Stimulated activated naive B cell treated with anti-CD40 and anti-IgM and Interleukin-4, amounts not matched to agents 10 μg/mL and 1 μg/mL and 100 μg/mL, for 72 hours (primary cell): ENCODE measurements around the gene PRTFDC1.
"Not testable (repeated sequence)": the region's sequence is repeated elsewhere in the genome, so short reads cannot be mapped to it uniquely, and the experiment has no call there.

Source experiments
- ATAC-seq, 2 donors: fragments of 150-1000 bp; cut with Tn5 transposase; replicated peaks; 2 replicates each; pipeline ENCODE4 v1.10.0; 2021; ENCODE audit warnings: moderate library complexity in 1 of 2
- DNase-seq: peaks from one replicate; pipeline ENCODE4 v3.0.0; 2021
- H3K27ac Mint-ChIP-seq: one replicate; pipeline ENCODE4 v1.8.0; 2022; ENCODE audit warnings: mild to moderate bottlenecking, mixed read lengths
- H3K27me3 Mint-ChIP-seq, 2 donors: one replicate each; pipeline ENCODE4 v1.8.0; 2022; ENCODE audit warnings: mixed read lengths in 2 of 2
- H3K36me3 Mint-ChIP-seq, 2 donors: one replicate each; pipeline ENCODE4 v1.8.0; 2022; ENCODE audit warnings: mixed read lengths in 2 of 2, mild to moderate bottlenecking in 1 of 2
- H3K4me1 Mint-ChIP-seq, 2 donors: one replicate each; pipeline ENCODE4 v1.8.0; 2022; ENCODE audit warnings: mixed read lengths in 2 of 2, mild to moderate bottlenecking in 1 of 2
- H3K4me3 Mint-ChIP-seq, 2 donors: one replicate each; pipeline ENCODE4 v1.8.0; 2022; ENCODE audit warnings: mild to moderate bottlenecking in 2 of 2, mixed read lengths in 2 of 2, moderate library complexity in 1 of 2
- H3K9me3 Mint-ChIP-seq, 2 donors: one replicate each; pipeline ENCODE4 v1.8.0; 2022; ENCODE audit warnings: mixed read lengths in 2 of 2, mild to moderate bottlenecking in 1 of 2

The PRTFDC1 gene

DNA sequence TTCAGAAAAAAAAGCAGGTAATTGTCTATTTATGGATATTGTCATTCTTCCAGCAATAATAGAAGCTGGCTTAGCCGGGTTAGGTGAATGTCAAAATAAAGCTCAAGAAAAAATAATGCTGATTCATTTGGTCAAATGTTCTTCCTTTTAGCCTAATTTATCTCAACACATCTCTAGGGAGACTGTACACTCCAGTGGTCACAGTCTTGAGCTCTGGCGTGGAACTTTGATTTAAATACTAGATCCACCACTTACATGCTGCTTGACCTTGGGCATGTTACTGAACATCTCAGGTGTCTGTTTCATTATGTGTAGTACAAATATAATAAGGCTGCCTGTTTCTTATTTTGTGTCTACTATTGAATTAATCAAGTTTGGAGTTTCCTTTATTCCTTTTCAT is 22.0 kb downstream of the PRTFDC1 start:
- Mint-ChIP-seq H3K9me3 (peaks cover 2 to 4% of the 10 kb centered on the region in 2 donors), H3K27ac (no peak overlapping the region), H3K36me3 (no peaks in the 10 kb centered on the region), H3K27me3 (peaks cover 7 to 17% of the 10 kb centered on the region in 2 donors), H3K4me3 (no peak overlapping the region), H3K4me1 (peaks cover 4 to 6% of the 10 kb centered on the region in 2 donors)
- ATAC-seq (peak in 1 of 2 donors; percentile 73), DNase-seq (no peak)

DNA sequence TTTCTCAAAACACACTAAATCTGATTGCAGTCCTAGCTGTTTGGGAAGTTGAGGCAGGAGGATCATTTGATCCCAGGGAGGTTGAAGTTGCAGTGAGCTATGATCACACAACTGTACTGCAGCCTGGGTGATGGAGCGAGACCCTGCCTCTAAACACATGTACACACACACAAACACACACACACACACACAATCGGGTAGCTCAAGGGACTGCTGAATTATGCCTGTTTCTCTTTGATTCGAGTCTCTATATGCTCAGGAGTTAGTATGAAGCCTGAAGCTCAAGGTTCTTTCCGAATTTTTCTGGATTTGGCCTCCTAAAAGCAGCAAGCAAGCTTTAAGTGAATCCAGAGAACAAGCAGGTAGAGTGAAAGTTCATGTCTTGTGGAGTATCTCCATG is 22.5 kb downstream of the PRTFDC1 start:
- Mint-ChIP-seq H3K36me3 (no peaks in the 10 kb centered on the region), H3K27me3 (peaks cover 7 to 17% of the 10 kb centered on the region in 2 donors), H3K4me1 (peaks cover 4 to 6% of the 10 kb centered on the region in 2 donors), H3K27ac (no peak overlapping the region), H3K4me3 (no peak overlapping the region), H3K9me3 (peaks cover 3 to 4% of the 10 kb centered on the region in 2 donors)
- DNase-seq, result no peak
- no peak for ATAC-seq

DNA sequence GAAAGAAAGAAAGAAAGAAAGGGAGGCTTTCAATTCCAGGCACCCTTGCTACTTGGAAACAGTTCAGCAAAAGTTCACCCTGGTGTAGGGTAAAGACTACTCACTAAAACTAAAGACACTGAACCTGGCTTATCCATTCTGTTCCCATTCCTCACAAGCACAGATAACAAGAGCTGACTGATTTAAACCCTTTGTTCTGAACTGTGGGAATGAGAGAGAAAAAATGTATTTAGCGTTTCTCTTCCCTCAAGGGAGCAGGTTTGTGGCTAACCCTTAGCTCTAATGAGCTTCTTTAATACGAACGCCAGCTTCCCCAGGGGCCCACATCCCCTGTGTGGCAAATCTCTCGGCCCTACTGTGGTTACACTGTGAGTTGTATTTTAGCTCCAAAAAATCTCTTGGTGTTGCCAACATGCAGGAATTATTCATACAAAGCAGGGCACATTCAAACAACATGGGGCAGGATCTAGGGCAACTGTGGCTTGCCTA is 23.3 kb downstream of the PRTFDC1 start:
- H3K4me3 Mint-ChIP-seq, result no peak overlapping the region
- ATAC-seq, result peak in 1 of 2 donors; percentile 27
- DNase-seq, result no peak
- H3K9me3 Mint-ChIP-seq, result peaks cover 8 to 9% of the 10 kb centered on the region in 2 donors
- peaks cover 0 to 3% of the 10 kb centered on the region in 2 donors for H3K36me3 Mint-ChIP-seq
- H3K4me1 Mint-ChIP-seq, result peaks cover 4 to 6% of the 10 kb centered on the region in 2 donors
- no peak overlapping the region for H3K27ac Mint-ChIP-seq
- peaks cover 9 to 10% of the 10 kb centered on the region in 2 donors for H3K27me3 Mint-ChIP-seq

DNA sequence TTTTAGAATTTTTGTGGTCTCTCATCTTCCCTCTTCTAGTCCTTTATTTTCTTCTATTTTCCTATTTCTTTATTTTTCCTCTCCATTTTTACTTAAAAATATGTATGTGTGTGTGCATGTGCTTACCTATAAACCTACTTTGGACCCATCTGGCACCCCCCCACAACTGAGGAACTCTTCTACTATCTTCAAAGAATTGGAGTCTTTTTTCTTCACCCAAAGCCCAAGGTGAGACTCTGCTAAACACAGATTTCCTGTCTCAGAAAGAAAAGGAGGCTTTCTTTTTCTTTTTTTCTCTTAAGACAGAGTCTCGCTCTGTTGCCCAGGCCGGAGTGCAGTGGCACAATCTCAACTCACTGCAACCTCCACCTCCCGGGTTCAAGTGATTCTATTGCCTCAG is 24.2 kb downstream of the PRTFDC1 start:
- Mint-ChIP-seq H3K36me3 (peaks cover 2 to 11% of the 10 kb centered on the region in 2 donors), H3K4me1 (peaks cover 4 to 6% of the 10 kb centered on the region in 2 donors), H3K27me3 (peaks cover 6 to 14% of the 10 kb centered on the region in 2 donors), H3K4me3 (no peak overlapping the region), H3K9me3 (peaks cover 11 to 12% of the 10 kb centered on the region in 2 donors), H3K27ac (no peak overlapping the region)
- no peak for DNase-seq
- no peak for ATAC-seq

GRCh38 chr10:24926557-24926956 is 25.8 kb downstream of the PRTFDC1 start:
- H3K36me3 Mint-ChIP-seq, result peaks cover 3 to 12% of the 10 kb centered on the region in 2 donors

GRCh38 chr10:24925799-24926198 is 26.6 kb downstream of the PRTFDC1 start:
- Mint-ChIP-seq H3K9me3 (peaks cover 12 to 17% of the 10 kb centered on the region in 2 donors), H3K36me3 (peaks cover 3 to 12% of the 10 kb centered on the region in 2 donors), H3K27ac (no peak overlapping the region), H3K4me1 (peaks cover 6 to 8% of the 10 kb centered on the region in 2 donors), H3K27me3 (peaks cover 1 to 14% of the 10 kb centered on the region in 2 donors), H3K4me3 (no peak overlapping the region)
- DNase-seq (no peak), ATAC-seq (no peak)

More at GRCh38 chr10:24926557-24926956, 25.8 kb downstream of the PRTFDC1 start:
- DNase-seq (no peak), ATAC-seq (no peak)
- Mint-ChIP-seq H3K4me1 (peaks cover 4 to 6% of the 10 kb centered on the region in 2 donors), H3K4me3 (no peak overlapping the region), H3K9me3 (peaks cover 12% of the 10 kb centered on the region in 2 donors), H3K27me3 (peaks cover 6 to 14% of the 10 kb centered on the region in 2 donors), H3K27ac (no peak overlapping the region)

- peaks cover 0 to 14% of the 10 kb centered on the region in 2 donors for H3K27me3 Mint-ChIP-seq
- ATAC-seq, H3K4me1 Mint-ChIP-seq, H3K4me3 Mint-ChIP-seq, DNase-seq, H3K27ac Mint-ChIP-seq: not testable (repeated sequence)
- H3K36me3 Mint-ChIP-seq, result peaks cover 3 to 12% of the 10 kb centered on the region in 2 donors
- peaks cover 14 to 21% of the 10 kb centered on the region in 2 donors for H3K9me3 Mint-ChIP-seq
Observed at GRCh38 chr10:24924483-24924882, 27.9 kb downstream of the PRTFDC1 start.

- not testable (repeated sequence) for H3K27ac Mint-ChIP-seq, H3K4me1 Mint-ChIP-seq, DNase-seq, H3K4me3 Mint-ChIP-seq, ATAC-seq
- Mint-ChIP-seq H3K9me3 (peaks cover 14 to 23% of the 10 kb centered on the region in 2 donors), H3K27me3 (peaks cover 0 to 14% of the 10 kb centered on the region in 2 donors), H3K36me3 (peaks cover 3 to 12% of the 10 kb centered on the region in 2 donors)
Observed at GRCh38 chr10:24922222-24922868, 30.1 kb downstream of the PRTFDC1 start.

- Mint-ChIP-seq H3K27ac (peak overlapping the region; percentile 26), H3K4me1 (peaks cover 0 to 4% of the 10 kb centered on the region in 2 donors), H3K9me3 (peaks cover 14 to 23% of the 10 kb centered on the region in 2 donors), H3K27me3 (peaks cover 0 to 14% of the 10 kb centered on the region in 2 donors), H3K36me3 (peaks cover 3 to 12% of the 10 kb centered on the region in 2 donors), H3K4me3 (no peak overlapping the region)
- DNase-seq (peak; percentile 37), ATAC-seq (peak; percentile 79 to 93)
Observed at GRCh38 chr10:24920907-24921881, 31.2 kb downstream of the PRTFDC1 start.

- DNase-seq, H3K4me1 Mint-ChIP-seq, H3K27ac Mint-ChIP-seq, ATAC-seq, H3K27me3 Mint-ChIP-seq, H3K4me3 Mint-ChIP-seq: not testable (repeated sequence)
- Mint-ChIP-seq H3K36me3 (peaks cover 3 to 12% of the 10 kb centered on the region in 2 donors), H3K9me3 (peaks cover 14 to 23% of the 10 kb centered on the region in 2 donors)
Observed at GRCh38 chr10:24920192-24920591, 32.2 kb downstream of the PRTFDC1 start.

DNA sequence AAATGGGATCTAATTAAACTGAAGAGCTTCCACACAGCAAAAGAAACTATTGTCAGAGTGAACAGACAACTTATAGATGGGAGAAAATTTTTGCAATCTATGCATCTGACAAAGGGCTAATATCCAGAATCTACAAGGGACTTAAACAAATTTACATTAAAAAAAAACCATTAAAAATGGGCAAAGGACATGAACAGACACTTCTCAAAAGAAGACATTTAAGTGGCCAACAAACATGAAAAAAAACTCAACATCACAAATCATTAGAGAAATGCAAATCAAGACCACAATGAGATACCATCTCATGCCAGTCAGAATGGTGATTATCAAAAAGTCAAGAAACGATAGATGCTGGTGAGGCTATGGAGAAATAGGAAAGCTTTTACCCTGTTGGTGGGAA is 32.8 kb downstream of the PRTFDC1 start:
- H3K4me3 Mint-ChIP-seq, ATAC-seq: not testable (repeated sequence)
- H3K9me3 Mint-ChIP-seq, result peaks cover 12 to 22% of the 10 kb centered on the region in 2 donors

DNA sequence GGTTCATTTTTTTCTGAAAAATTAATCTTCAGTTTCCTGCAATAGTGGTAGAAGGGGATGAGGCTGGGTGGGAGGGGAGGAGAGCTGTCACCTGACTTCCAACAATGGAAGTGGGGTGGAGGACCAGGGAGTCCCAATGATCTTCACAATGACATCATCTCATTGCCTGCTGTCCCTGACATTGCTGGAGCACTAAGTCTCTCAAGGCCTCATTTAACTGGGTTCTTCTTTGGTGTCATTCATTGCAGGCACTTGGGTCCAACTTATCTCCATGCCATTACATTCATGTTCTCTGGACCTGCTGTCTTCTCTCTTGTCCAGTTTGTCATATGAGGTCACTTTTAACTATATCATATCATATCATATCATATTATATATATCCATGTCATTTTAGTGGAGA is 34.4 kb downstream of the PRTFDC1 start:
- no peak overlapping the region for H3K4me3 Mint-ChIP-seq
- no peak overlapping the region for H3K27ac Mint-ChIP-seq
- no peak for DNase-seq
- H3K36me3 Mint-ChIP-seq, result no peaks in the 10 kb centered on the region
- H3K4me1 Mint-ChIP-seq, result peaks cover 0 to 4% of the 10 kb centered on the region in 2 donors
- H3K27me3 Mint-ChIP-seq, result no peaks in the 10 kb centered on the region
- no peak for ATAC-seq
- peaks cover 2 to 11% of the 10 kb centered on the region in 2 donors for H3K9me3 Mint-ChIP-seq

More for the DNA sequence above, 32.8 kb downstream of the PRTFDC1 start:
- peaks cover 3 to 12% of the 10 kb centered on the region in 2 donors for H3K36me3 Mint-ChIP-seq
- not testable (repeated sequence) for H3K4me1 Mint-ChIP-seq, H3K27me3 Mint-ChIP-seq, DNase-seq, H3K27ac Mint-ChIP-seq

GRCh38 chr10:24917493-24917892 is 34.9 kb downstream of the PRTFDC1 start:
- no peaks in the 10 kb centered on the region for H3K36me3 Mint-ChIP-seq

DNA sequence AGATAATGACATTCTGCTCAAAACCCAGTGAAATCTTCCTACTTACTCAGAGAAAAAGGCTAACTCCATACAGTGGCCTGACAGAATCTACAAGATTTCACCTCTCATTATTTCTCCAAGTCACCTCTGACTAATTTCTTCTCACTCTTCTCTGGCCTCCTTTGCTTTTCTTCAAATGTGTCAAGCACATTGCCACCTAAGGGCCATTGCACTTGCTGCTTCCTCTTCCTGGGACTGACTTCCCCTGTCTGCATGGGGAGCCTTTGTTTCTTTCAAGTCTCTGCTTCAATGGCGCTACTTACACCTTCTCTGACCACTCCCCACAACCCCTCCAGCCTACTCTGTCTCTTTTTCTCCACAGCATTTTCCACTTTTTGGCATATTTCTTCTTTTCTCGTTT is 36.0 kb downstream of the PRTFDC1 start:
- no peak for ATAC-seq
- no peaks in the 10 kb centered on the region for H3K36me3 Mint-ChIP-seq
- no peak for DNase-seq
- H3K4me3 Mint-ChIP-seq, result no peak overlapping the region
- H3K27ac Mint-ChIP-seq, result no peak overlapping the region
- peaks cover 2 to 9% of the 10 kb centered on the region in 2 donors for H3K9me3 Mint-ChIP-seq
- no peaks in the 10 kb centered on the region for H3K27me3 Mint-ChIP-seq
- H3K4me1 Mint-ChIP-seq, result peaks cover 0 to 5% of the 10 kb centered on the region in 2 donors

More at GRCh38 chr10:24917493-24917892, 34.9 kb downstream of the PRTFDC1 start:
- H3K4me3 Mint-ChIP-seq, result no peak overlapping the region
- peaks cover 2 to 11% of the 10 kb centered on the region in 2 donors for H3K9me3 Mint-ChIP-seq
- H3K27ac Mint-ChIP-seq, result no peak overlapping the region
- peaks cover 0 to 4% of the 10 kb centered on the region in 2 donors for H3K4me1 Mint-ChIP-seq
- H3K27me3 Mint-ChIP-seq, result no peaks in the 10 kb centered on the region
- no peak for DNase-seq
- ATAC-seq, result no peak
